ENCODE measurements around the gene RNF214. TPM values are rescaled to one million over a fixed set of nuclear protein-coding genes. Genes with fewer than 3 reads are reported as not detected.

Gene RNF214
- polyA plus RNA-seq, 1 experiment: 15.1 TPM

DNA sequence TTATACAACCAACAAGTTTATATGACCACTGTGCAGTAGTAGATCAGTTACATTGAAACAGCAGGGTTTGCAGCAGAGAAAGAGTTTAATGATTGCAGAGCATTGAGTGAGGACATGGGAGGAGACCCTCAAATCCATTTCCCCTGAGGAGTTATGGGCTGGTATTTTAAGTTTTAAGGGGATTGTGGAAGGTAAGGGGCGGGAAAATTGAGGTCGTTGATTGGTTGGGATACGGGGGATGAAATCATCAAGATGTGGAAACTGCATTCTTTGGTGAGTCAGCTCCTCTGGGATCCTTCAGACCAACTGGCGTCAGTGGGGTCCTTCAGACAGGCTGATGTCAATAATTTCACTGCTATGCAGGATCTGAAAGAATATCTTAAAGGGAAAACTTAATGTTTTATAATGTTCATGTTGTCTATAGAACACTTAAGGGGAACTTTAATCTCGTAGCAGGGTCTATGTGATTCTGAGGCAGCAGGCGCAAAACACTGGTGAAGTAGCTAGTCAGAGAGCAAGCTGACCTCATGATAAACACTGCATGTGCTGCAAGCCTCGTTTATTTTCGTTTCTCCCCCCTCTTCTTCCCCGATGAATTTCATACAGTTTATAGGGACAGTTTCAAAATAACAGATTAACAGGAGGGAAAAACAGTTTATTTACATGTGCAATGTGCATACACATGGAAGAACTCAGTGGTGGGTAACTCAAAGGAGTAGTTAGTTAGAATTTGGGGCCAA lies 41.2 kb downstream of the RNF214 start:
- ChIA-PET CTCF (interaction anchor here (1.5 kb wide), 1 partner anchor 34 kb away, joined by 5 read pairs; no protein-coding TSS in a partner anchor), POLR2A (interaction anchor here (0.7 kb wide), 1 partner anchor 33 kb away, joined by 3 read pairs; no protein-coding TSS in a partner anchor)
- Histone ChIP-seq H3K4me3 (ENCODE audit: low read depth, low read length) (peak overlapping the region; percentile 47), H3K27ac (ENCODE audit: low read depth, low read length) (peak overlapping the region; percentile 84), H3K9me3 (ENCODE audit: control insufficient read depth, insufficient read depth, low read length) (no peaks in the 10 kb centered on the region), H3K27me3 (ENCODE audit: control insufficient read depth, insufficient read depth, low read length) (no peaks in the 10 kb centered on the region)
- DNase-seq (ENCODE audit: low read depth, low spot score): peak; percentile 67
- TF ChIP-seq, protein P1, sequence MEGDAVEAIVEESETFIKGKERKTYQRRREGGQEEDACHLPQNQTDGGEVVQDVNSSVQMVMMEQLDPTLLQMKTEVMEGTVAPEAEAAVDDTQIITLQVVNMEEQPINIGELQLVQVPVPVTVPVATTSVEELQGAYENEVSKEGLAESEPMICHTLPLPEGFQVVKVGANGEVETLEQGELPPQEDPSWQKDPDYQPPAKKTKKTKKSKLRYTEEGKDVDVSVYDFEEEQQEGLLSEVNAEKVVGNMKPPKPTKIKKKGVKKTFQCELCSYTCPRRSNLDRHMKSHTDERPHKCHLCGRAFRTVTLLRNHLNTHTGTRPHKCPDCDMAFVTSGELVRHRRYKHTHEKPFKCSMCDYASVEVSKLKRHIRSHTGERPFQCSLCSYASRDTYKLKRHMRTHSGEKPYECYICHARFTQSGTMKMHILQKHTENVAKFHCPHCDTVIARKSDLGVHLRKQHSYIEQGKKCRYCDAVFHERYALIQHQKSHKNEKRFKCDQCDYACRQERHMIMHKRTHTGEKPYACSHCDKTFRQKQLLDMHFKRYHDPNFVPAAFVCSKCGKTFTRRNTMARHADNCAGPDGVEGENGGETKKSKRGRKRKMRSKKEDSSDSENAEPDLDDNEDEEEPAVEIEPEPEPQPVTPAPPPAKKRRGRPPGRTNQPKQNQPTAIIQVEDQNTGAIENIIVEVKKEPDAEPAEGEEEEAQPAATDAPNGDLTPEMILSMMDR (IDR thresholded peaks at IDR 0.05; ENCODE audit: low read depth, low read length): no peak

DNA sequence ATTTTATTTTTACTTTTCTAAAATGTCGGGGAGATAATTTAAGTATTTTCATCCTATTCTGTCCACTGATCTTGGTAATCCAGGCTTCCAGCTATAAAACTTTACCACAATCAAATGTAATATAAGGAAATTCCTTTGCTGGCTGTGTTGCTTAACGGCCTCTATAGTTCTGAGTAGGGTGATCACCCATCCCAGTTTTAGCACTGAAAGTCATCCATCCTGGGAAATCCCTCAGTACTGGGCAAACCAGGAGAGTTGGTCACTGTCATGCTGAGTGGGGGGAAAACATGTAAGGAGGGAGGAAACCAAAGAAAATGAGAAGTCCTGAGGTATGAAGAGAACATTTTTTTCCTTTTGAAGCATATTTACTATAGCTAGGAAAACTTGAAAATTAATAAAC lies 45.9 kb downstream of the RNF214 start:
- no peak overlapping the region for H3K27ac ChIP-seq (ENCODE audit: low read depth, low read length)
- no peaks in the 10 kb centered on the region for H3K9me3 ChIP-seq (ENCODE audit: control insufficient read depth, insufficient read depth, low read length)
- POLR2A ChIA-PET: no interaction called here
- H3K27me3 ChIP-seq (ENCODE audit: control insufficient read depth, insufficient read depth, low read length): no peaks in the 10 kb centered on the region
- TF ChIP-seq, protein P1 (IDR thresholded peaks at IDR 0.05; ENCODE audit: low read depth, low read length): no peak
- H3K4me3 ChIP-seq (ENCODE audit: low read depth, low read length): no peak overlapping the region
- no peak for DNase-seq (ENCODE audit: low read depth, low spot score)
- CTCF ChIA-PET: no interaction called here

DNA sequence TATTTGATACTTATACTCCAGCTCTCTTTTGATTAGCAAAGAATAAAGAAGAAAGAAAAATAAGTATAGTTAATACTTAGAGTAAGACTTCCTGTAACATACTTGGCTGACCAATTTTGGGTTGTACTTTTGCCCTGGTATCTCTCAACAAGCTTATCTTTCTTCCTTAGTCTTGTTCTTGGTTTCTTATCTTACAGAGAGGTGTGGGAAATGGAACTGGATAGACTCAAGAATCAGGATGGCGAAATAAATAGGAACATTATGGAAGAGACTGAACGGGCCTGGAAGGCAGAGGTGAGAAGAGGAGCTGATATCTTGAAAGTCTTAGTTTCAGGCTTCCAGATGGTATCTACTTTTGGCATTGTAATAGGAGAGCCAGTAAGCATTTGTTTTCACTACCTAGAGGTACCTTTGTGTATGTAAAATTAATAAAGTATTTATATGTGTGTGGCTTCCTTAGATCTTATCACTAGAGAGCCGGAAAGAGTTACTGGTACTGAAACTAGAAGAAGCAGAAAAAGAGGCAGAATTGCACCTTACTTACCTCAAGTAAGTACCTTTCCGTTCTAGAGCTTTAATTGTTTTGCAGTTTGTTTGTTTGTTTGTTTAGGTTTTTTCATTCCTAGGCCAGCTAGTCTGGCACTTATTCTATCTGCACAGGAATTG lies 47.4 kb downstream of the RNF214 start:
- CTCF ChIA-PET: interaction anchor here (0.5 to 1.9 kb wide), 4 partner anchors 36 to 1840 kb away, joined by 3 to 6 read pairs (median 4); partner anchors contain the start of genes BACE1 and PCSK7
- H3K27me3 ChIP-seq (ENCODE audit: control insufficient read depth, insufficient read depth, low read length): no peaks in the 10 kb centered on the region
- no peak overlapping the region for H3K27ac ChIP-seq (ENCODE audit: low read depth, low read length)
- POLR2A ChIA-PET: no interaction called here
- TF ChIP-seq, protein P1 (IDR thresholded peaks at IDR 0.05; ENCODE audit: low read depth, low read length): no peak
- no peak for DNase-seq (ENCODE audit: low read depth, low spot score)
- H3K9me3 ChIP-seq (ENCODE audit: control insufficient read depth, insufficient read depth, low read length): no peaks in the 10 kb centered on the region
- H3K4me3 ChIP-seq (ENCODE audit: low read depth, low read length): no peak overlapping the region

DNA sequence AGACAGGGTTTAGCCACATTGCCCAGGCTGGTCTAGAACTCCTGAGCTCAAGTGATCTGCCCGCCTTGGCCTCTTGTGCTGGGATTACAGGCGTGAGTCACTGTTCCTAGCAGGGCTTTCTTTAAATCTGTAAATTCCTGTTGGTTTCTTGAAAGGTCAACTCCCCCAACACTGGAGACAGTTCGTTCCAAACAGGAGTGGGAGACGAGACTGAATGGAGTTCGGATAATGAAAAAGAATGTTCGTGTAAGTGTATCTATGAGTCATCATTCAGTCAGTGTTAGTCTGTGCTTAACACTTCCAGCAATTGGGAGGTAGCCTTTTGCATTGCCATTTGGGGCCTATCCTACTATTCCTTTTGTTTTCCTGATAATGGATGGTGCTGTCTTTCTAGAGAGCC lies 48.7 kb downstream of the RNF214 start:
- H3K4me3 ChIP-seq (ENCODE audit: low read depth, low read length): no peak overlapping the region
- ChIA-PET CTCF (interaction anchor here (0.9 to 1.9 kb wide), 2 partner anchors 35 to 41 kb away, joined by 4 to 6 read pairs; partner anchors contain the start of gene BACE1), POLR2A (interaction anchor here (0.7 kb wide), 1 partner anchor 256 kb away, joined by 3 read pairs; no protein-coding TSS in a partner anchor)
- H3K27me3 ChIP-seq (ENCODE audit: control insufficient read depth, insufficient read depth, low read length): no peaks in the 10 kb centered on the region
- H3K9me3 ChIP-seq (ENCODE audit: control insufficient read depth, insufficient read depth, low read length): no peaks in the 10 kb centered on the region
- DNase-seq (ENCODE audit: low read depth, low spot score): peak; percentile 89
- TF ChIP-seq, protein P1 (IDR thresholded peaks at IDR 0.05; ENCODE audit: low read depth, low read length): no peak
- H3K27ac ChIP-seq (ENCODE audit: low read depth, low read length): peak overlapping the region; percentile 87

DNA sequence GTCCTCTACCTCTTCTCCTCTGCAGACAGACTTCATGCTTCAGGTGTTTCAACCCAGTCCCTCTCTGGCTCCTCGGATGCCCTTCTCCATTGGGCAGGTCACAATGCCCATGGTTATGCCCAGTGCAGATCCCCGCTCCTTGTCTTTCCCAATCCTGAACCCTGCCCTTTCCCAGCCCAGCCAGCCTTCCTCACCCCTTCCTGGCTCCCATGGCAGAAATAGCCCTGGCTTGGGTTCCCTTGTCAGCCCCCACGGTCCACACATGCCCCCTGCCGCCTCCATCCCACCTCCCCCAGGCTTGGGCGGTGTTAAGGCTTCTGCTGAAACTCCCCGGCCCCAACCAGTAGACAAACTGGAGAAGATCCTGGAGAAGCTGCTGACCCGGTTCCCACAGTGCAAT lies 49.4 kb downstream of the RNF214 start:
- POLR2A ChIA-PET: interaction anchor here (0.6 to 0.7 kb wide), 2 partner anchors 257 to 1133 kb away, joined by 3 to 8 read pairs; no protein-coding TSS in a partner anchor
- H3K9me3 ChIP-seq (ENCODE audit: control insufficient read depth, insufficient read depth, low read length): no peaks in the 10 kb centered on the region
- CTCF ChIA-PET: no interaction called here

More for the DNA sequence above, 49.4 kb downstream of the RNF214 start:
- TF ChIP-seq, protein P1 (IDR thresholded peaks at IDR 0.05; ENCODE audit: low read depth, low read length): no peak
- no peak overlapping the region for H3K4me3 ChIP-seq (ENCODE audit: low read depth, low read length)
- no peak for DNase-seq (ENCODE audit: low read depth, low spot score)
- H3K27me3 ChIP-seq (ENCODE audit: control insufficient read depth, insufficient read depth, low read length): no peaks in the 10 kb centered on the region
- H3K27ac ChIP-seq (ENCODE audit: low read depth, low read length): peak overlapping the region; percentile 87

All from AG04450 (cell line).